GM19372 (cell line): Measurements from ENCODE around the gene TSPAN9.

Source experiments
- ATAC-seq: cut with Tn5 transposase; IDR thresholded peaks from one replicate; pipeline ENCODE4 v1.9.1; 2021; ENCODE audit warnings: mild to moderate bottlenecking, low read depth, moderate library complexity; ENCODE audit not compliant: unreplicated experiment

Gene TSPAN9

DNA sequence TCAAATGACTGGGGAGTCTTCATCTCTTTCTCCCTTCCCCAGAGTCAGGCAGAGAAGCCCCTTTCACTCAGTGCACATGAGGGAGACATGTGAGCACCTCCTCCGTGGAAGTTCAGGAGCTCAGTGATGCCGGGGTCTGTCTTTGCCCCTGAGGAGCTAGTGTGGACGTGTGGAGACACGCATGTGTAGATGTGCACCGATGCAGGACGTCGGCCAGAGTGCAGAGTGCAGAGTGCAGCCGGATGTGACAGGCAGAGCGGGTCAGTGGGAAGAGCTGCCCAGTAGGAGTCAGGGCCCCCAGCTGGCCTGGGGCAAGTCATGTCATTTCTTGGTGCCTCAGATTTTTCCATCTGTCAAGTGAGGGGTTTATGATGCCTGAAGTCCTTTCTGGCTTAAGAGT lies 20.7 kb downstream of the TSPAN9 start:
- ATAC-seq: no peak

DNA sequence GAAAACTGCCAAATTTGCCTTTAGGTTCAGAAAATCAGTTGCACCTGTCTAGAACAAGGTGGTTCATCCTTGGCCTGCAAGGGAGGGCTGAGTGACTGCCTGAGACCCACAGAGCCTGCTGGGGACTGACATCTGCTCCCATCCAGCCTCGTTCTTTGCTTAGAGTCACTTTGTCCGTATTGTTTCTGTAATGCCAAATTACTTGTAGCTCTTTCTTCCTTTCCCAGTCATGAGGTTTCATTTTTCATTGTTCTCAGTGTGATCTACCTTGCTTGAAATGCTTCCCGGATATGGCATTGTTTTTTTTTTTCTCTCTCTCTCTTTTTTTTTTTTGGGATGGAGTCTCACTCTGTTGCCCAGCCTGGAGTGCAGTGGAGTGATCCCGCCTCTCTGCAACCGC lies 21.3 kb downstream of the TSPAN9 start:
- ATAC-seq: no peak

DNA sequence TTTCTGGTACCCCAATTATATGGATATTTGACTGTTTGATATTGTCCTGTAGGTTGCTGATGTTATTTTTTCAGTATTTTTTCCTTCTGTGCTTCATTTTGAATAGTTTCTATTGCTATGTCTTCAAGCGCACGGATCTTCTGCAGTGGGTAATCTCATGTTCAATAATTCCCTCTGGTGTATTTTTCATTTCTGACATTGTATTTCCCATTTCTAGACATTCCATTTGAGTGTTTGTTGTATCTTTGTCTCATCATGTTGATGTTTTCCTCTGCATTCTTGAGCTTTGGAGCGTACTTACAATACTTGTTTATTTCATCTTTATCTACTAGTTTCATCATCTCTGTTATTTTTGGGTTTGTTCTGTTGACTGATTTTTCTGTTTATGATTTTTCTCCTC lies 22.0 kb downstream of the TSPAN9 start:
- no peak for ATAC-seq

DNA sequence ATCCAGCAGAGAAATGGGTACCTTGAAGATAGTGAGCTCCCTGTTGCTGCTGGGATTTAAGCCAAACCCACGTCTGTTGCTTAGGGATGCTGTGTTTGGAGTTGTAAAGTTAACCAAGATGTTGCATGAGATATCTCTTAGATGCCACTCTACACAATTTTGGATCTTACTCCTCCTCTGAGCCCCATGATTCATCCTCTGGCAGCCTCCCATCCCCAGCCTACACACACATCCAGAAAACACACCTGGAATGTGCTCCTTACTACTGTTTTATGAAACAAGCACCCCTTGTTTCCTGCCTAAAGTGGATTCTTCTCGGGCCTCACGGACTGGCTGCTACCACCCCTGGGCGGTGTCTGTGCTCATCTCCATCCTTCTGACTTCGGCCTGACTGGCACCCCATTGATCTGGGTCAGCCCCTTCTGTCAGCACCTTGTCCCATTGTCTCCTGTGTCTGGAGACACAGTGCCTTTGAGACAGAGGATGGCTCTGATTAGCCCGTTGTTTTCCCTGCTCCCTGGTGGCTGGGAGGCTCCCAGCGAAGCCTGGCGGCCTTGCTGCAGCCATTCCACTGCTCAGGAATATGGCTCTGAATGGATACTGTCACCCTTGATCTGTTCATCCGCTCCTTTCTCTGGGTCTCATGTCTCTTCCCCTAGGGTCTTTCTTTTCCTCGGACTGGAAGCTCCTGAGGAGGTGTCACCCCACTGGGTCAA lies 24.3 kb downstream of the TSPAN9 start:
- ATAC-seq: no peak

DNA sequence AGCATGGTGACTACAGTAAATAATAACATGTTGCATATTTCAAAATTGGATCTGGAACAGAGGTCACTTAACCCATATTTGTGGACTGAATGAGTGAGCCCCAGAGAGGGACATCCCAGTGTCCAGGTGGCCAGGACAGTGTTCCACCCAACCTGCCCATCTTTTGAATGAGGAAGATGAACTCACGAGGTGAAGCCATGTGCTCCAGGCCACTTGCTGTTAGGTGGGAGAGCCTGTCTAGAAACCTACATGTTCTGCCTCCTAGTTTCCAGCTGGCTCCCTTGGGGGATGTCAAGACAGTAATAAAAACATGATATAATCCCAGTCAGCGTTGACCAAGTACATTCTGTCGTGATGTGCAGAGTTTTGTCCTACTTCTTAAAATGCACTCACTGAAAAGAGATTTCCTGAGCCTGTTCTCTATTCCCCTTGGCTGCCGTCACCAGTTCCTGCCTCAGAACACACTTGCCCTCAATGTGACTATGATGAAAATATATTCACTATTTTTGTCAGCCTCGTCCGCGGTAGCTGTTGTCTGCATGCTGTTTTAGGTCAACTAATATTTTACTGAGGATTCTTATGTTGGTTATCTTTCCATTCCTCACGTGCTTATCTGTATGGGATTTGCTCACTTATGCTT lies 25.7 kb downstream of the TSPAN9 start:
- ATAC-seq: no peak

DNA sequence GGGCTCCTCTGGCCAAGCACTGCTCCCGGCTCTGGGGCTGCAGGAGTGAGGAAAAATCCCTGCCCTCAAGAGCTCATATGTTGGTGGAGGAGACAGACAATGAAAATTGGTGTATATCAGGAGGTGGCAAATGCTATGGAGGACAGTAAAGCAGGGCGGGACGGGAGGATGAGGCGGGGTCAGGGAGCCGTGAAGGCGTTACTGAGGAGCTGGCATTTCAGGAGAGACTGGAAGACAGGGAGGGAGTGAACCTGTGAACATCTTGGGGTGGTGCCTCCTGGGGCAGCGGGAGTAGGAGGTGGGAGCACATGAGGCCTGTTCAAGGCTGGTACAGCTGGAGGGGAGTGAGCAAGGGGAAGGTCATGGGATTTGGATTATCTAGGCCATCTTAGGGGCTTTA lies 26.6 kb downstream of the TSPAN9 start:
- ATAC-seq: no peak

DNA sequence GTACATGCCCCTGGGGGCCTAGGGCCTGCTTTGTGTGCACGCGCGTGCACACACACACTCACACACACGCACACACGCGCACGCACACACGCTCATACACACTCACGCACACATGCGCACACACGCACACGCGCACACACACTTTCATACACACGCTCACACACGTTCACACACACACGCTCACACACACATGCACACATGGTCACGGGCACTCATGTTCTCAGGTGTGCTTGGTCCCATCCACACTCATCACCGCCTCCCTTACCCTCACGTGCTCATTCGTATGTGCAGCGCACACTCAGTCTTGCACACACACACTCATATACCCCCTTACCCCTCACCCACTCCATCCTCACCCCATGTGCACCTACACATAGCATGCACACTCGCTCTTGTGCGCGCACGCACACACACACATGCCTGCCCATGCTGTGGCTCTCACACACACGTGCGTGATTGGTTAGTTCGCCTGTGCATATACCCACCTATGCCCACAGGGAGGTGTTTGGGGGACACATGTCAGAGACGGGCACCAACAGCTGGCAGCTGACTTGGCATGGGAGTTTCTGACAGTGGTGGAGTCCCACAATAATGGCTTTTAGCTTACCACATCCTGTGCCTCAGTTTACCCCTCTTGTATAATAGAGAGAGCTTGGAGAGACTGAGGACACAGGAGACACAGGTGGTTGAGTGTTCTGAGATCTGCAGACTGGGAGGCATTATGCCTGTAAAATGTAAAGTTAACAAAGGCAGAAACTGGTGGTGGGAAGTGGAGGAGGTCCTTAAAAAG lies 28.7 kb downstream of the TSPAN9 start:
- no peak for ATAC-seq

DNA sequence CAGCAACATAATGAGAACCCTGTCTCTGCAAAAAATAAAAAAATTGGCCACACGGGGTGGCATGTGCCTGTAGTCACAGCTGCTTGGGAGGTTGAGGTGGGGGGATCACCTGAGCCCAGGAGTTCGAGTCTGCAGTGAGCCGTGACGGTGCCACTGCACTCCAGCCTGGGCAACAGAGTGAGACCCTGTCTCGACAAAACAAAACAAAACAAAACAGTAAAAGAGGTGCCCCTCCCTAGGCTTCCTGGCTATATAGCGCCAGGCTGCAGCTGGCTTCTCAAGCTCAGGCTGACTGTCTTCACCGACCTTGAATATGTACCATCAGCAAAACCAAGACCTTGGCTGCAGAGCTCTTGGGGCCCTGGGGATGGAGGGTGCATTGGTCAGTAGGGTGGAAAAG lies 29.4 kb downstream of the TSPAN9 start:
- no peak for ATAC-seq

DNA sequence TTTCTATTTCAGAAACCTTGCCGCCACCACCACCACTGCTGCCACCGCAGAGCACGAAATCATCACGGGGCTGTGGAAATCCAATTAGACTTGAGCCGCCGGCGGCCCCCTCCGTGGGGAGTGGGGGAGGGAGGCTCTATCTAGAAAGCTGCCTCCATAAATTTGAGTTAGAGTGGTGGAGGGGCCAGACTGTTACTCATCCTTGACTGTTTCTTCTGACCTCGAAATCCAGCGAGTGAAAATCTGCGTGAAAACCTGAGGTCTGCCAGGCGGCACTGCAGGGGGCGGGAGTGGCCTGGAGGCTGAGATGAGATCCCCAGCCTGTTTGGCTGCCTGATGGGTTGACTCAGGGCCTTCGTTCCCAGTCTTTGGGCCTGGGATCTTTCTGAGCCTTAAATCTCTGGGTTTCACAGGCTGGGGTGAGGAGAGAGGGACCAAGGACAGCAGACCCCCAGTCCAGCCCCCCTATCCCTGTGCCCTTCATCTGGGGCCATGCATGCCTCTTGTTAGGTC lies 29.9 kb downstream of the TSPAN9 start:
- ATAC-seq: no peak

DNA sequence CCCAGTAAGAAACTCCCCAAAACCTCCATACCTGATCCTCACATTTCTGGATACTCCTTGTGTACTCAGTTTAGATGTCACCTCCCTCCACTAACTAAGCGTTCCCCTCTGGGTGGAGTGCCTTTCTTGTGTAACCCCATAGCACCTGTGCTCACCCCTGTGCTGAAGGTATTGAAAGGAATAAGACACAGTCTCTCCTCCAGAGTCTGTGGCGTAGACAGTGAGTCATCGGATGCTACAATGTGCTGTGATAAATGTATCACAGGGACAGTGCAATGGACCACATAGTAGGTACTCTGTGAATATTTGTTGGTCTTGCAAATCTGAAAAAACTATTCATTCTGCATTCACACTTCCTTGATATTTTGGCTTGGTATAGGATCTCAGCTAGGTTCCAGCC lies 30.8 kb downstream of the TSPAN9 start:
- ATAC-seq: no peak

DNA sequence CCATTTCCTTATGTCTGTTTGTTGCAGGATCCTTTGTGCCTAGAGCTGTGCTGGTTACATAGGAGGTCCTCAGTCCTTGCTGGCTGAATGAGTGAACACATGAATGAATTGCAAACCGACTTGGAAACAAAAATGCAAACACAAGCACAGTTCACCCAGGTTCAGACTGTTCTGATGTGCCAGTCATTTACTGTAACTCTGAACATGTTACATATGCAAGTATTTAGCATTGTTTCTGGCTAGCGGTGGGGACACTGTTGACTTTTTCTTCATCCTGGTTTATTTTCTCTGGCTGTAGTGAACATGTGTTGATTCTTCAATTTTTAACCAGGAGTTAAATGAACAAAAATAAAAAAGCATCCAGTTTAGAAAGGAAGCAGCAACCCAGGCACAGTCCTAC lies 33.4 kb downstream of the TSPAN9 start:
- ATAC-seq: no peak

DNA sequence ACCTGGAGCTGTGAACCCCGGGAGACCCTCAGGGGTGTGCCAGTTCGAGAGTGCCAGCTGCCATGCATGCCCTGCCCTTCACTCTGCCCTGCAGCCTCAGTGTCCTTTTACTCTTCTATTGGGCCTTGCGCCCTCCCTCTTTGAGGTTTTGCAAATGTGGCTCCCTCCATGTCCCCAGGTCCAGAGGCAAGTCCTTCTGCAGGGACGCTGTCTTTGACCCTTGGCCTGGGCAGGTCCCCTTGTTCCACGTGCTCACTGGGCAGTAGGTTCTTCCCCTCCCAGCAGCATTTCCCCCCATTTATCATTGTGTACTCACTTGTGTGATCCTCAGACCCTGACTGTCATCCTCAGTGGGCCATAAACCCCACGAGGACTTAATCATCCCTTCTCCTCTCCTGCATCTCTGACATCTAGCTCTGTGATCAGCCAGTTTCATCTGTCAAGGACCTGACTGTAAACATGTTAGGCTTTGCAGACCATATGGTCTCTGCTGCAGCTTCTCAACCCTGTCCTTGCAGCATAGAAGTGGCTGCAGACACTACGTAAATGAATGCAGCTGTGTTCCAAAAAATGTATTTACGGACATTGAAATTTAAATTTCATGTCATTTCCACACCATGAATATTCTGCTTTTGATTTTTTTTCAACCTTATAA lies 36.6 kb downstream of the TSPAN9 start:
- no peak for ATAC-seq

DNA sequence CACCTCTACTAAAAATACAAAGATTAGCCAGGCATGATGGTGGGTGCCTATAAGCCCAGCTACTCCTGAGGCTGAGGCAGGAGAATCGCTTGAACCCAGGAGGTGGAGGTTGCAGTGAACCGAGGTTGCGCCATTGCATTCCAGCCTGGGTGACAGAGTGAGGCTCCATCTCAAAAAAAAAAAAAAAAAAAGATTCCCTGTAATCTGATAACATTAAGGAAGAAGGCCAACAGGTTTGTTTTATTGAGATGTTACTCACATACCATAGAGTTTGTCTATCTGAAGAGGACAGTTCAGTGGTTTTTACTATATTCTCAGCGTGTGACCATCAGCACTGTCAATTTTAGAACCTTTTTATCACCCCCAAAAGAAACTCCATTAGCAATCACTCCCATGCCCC lies 37.5 kb downstream of the TSPAN9 start:
- no peak for ATAC-seq

DNA sequence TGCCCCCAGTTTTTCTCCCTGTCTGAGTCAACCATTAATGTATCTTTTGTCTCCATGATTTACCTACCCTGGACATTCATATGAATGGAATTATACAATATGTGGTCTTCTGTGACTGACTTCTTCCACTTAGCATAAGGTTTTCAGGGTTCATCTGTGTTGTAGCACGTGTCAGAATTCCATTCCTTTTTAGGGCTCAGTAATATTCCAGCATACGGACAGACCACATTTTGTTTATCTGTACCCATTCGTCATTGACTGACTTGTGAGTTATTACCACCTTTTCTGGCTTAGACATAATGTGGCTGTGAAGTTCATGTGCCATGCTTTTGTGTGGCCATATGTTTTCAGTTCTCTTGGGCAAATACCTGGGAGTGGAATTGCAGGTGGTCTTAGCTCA lies 37.9 kb downstream of the TSPAN9 start:
- no peak for ATAC-seq

DNA sequence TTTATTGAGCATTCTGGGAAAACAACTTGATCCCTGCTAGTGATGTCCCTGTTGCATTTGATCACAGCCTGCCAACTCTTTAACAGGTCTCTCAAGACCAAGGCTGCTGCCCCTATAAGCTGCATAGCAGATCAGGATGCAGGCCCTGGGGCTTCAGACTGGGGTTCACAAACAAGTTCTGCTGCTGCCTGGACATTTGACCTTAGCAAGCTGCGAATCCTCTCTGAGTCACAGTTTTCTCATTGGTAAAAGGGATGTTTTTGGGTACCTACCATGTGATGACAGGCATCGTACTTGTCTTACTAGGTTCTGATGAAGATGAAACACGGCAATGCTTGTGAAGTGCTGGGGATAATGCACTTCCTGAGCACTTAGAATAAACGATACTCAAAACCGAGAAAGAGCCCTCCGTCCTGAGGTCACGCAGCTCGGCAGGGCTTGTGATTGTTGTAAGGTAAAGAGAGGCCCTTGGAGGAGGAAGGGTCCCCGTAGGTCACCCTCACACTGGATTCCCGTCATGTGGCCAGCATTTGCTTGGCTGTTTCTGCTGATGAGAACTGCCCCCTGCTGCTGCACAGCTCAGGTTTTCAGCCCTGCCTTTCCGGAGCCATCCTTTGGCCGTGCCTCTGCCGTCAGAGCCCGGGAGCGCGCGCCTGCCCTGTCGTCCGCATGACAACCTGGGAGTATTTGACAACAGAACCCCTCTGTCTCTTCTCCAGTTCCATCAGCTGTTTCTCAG lies 39.1 kb downstream of the TSPAN9 start:
- ATAC-seq: no peak

DNA sequence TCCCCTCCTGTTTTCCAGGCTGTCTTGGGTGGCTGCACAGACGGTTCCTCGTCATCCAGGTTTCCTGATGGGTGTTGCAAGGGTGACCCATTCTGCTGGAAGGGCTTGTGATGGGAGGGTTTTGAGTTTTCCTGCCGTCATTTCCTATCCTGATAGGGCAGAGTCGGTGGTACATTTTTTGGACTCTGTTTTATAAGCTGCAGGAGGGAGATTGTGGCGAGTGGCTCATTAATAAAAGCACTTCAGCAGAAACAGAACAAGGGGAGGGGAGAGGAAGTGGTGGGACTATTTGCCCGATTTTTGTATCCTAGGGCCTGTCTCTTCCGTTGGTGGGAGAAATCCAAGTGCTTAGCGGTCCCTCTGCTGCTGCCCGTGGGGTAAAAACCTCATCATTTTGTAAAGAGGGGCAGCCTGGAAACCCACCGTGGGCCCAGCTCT lies 40.0 kb downstream of the TSPAN9 start:
- ATAC-seq: no peak

DNA sequence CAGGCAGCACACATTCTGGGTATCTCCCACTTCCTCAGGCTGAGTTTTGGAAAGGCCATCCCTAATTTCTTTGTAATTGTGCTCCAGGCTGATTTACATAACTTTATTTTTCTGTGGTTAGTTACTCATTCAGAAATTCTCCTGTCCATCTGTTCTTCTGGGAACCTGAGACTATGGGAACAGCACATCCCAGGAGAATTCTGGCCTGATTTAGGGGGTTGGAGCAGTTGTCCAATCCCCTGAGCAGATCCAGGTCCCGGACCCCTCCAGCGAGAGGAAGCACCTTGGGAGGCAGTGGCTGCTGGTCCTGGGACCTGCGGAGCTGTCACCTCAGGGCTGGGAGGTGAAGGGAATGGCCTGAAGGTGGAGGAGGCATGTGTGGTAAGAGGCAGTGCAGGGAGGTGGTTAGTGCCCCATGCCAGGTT lies 40.4 kb downstream of the TSPAN9 start:
- ATAC-seq: no peak

DNA sequence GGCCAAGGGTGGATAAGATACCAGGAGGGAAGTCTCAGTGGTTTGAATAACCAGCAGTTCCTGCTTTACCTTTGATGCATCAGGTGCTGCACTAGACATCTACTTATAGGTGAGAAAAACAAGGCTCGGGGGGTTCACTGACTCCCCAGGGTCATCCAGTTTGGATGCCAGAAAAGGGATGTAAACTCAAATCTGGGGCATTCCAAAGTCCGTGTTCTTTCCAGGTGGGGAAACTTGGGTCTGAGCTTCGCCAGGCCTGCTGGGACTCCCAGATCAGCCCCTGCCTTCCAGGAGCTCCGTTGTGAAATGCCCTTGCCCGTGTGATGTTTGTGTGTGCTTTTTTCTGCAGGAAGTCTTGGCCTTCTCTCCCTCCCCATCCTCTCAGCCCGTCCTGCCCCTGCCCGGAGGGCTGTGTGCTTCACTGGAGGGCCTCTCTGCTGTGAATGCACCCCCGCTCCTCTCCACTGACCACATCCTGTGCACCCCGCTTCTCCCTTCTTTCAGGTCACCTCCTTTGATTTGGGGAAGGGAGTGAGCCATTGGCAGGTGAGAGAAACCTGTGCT lies 42.1 kb downstream of the TSPAN9 start:
- no peak for ATAC-seq

DNA sequence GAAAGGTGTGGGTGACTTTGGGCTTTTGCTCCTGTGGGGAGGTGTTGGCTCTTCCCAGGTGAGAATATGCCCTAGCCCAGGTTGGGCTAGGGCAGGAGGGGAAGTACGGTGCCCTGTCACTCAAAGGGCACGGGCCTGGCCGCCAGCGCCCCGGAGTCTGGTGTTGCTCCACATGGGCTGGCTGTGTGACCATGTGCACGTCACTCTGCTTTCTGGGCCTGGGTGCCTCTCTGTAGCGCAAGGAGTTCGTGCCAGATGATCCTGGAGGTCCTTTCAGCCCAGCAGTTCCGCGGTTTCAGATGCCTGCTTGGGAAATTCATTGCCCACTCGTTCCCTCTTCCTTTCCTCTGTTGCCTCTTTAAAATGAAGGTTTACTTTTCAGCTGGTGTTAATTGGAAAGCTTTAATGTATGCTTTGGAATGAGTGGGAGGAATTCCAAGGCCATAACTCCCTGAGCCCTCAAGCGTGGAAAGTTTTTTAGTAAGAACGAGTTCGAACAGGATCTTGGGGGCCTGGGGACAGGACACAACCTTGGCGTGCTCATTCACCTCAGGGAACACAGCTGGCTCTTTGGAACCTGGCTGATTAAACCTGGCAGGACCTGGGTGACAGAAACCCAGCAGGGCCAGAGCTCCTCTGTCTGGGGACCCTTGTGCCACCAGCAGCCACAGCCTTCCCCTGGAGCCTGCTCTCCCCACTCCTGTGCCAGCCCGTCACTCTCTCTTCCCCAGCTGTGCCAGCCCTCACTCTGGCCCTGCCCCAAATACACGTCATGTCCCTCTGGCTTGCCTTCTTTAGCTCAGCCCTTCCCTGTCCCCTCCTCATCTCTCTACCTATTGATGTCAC lies 42.8 kb downstream of the TSPAN9 start:
- no peak for ATAC-seq
